GM13977 (cell line): ENCODE results near the gene KIAA1671.
A peak's percentile ranks its signal among the peaks of the same experiment; 100 is the strongest.

Source experiments
- DNase-seq: peaks from one replicate; pipeline ENCODE4 v3.0.0; 2012; ENCODE audit warnings: low spot score
- in situ Hi-C: fragments of 300-500 bp; cut with MboI; formaldehyde crosslinking; loops from one replicate; pipeline ENCODE4 v1.12.0; 2022; ENCODE audit warnings: low sequenced_read_pairs, low pct_unique_long_range_greater_than_20kb, mixed read lengths, inconsistent platforms; ENCODE audit not compliant: unreplicated experiment
- TF ChIP-seq, protein P1 (sequence below): IDR thresholded peaks from 2 replicates; pipeline ENCODE4 v1.5.1; 2012; ENCODE audit warnings: mild to moderate bottlenecking, control low read depth; ENCODE audit not compliant: insufficient read depth; ENCODE audit errors: extremely low read depth, missing control alignments

The KIAA1671 gene

DNA sequence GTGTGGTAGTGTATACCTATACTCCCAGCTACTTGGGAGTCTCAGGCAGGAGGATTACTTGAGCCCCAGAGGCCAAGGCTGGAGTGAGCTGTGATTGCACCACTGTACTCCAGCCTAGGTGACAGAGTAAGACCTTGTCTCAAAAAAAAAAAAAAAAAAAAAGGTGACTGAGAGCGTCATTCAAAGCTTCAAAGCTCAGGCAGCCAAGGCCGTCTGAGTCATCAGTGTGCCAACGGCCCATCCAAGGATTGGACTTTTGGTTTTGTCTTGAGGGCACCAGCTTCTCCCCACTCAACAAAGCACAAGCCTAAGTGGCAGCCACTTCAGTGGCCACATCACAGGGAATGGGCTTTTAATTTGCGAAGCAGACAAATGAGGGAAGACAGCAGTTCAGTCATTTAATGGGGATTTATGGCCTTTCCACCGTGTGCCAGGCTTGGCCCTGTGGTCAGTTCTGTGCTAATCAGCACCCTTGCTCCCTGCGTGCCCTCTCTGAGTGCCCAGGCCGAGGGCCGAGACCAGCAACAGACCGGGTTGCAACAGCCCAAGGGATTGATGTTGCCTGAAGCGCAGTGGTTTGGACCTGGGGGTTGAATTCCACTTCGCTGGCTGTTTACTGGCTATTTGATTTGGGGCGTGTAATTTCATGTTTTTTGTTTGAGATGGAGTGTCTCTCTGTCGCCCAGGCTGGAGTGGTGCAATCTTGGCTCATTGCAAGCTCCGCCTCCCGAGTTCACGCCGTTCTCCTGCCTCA, 216.9 kb downstream of the KIAA1671 start:
- in situ Hi-C loops: no loop called here
- no peak for DNase-seq
- TF ChIP-seq, protein P1, sequence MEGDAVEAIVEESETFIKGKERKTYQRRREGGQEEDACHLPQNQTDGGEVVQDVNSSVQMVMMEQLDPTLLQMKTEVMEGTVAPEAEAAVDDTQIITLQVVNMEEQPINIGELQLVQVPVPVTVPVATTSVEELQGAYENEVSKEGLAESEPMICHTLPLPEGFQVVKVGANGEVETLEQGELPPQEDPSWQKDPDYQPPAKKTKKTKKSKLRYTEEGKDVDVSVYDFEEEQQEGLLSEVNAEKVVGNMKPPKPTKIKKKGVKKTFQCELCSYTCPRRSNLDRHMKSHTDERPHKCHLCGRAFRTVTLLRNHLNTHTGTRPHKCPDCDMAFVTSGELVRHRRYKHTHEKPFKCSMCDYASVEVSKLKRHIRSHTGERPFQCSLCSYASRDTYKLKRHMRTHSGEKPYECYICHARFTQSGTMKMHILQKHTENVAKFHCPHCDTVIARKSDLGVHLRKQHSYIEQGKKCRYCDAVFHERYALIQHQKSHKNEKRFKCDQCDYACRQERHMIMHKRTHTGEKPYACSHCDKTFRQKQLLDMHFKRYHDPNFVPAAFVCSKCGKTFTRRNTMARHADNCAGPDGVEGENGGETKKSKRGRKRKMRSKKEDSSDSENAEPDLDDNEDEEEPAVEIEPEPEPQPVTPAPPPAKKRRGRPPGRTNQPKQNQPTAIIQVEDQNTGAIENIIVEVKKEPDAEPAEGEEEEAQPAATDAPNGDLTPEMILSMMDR: no peak

DNA sequence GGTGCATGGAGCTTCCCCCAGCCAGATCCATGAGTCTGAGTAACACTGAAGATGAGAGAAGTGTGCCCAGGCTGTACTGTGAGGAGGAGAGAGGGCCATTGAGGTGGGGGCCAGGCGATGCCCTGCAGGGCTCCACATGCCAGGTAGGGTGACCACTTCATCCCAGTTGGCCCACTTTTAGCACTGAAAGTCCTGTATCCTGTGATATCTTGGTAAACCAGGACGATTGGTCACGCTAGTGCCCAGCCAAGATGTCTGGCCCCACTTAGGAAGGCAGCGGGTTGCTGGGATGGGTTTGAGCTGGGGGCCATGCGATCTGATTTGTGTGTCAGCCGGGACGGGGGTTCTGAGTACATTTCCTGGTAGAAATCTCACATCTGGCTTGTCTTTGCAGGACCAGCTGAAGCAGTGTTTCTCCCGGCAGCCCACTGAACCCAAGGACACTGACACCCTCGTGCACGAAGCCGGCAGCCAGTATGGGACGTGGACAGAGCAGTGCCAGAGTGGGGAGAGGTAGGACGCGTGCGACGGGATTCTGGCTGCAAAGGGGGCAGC, 218.0 kb downstream of the KIAA1671 start:
- DNase-seq: no peak
- TF ChIP-seq, protein P1: no peak
- in situ Hi-C loops: no loop called here

DNA sequence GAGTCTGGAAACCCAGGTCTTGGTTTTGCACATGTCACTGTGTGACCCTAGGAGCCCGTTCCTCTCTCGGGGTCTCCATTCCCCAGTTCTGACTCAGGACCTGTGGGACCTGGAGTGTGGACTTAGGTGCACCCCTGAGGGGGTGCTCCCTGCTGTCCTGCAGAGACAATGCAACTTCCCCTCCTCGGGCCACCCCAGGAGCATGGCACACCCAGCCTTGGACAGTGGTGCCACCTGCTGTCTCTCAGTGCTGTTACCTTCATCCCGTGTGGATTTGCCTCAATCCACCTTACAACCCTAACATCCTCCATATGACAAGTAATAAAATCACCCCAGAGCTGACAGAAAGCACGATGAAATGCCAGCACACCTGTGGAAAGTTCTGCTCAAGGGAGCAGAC, 219.6 kb downstream of the KIAA1671 start:
- peak; percentile 59 for DNase-seq
- in situ Hi-C loops: no loop called here
- TF ChIP-seq, protein P1: peak; percentile 42

DNA sequence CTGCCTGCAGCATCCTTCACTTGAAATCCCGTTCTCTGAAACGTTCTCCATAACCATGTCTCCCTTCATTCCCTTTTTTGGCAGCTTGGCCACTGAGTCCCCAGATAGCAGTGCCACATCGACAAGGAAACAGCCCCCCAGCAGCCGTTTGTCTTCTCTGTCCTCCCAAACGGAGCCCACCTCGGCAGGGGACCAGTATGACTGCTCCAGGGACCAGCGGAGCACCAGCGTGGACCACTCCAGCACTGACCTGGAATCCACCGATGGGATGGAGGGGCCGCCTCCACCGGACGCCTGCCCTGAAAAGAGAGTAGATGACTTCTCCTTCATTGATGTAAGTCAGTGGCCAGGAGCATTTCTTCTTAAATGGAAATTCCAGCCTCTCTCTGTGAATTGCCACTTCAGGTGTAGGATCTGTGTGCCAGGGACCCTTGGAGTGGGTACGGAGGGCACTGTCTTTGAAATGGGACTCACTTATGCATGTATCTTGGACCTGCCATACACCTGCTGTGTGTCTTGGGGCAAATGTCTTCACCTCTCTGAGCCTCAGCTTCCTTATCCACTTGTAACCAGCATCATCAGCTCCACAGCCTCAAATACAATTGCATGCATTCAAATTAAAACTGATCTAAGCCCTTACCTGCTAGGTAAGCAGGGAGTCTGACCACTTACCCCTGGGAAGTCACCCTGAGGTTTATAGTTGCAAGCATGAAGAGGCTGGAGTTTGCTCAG, 221.8 kb downstream of the KIAA1671 start:
- no peak for DNase-seq
- in situ Hi-C loops: no loop called here
- TF ChIP-seq, protein P1: no peak

DNA sequence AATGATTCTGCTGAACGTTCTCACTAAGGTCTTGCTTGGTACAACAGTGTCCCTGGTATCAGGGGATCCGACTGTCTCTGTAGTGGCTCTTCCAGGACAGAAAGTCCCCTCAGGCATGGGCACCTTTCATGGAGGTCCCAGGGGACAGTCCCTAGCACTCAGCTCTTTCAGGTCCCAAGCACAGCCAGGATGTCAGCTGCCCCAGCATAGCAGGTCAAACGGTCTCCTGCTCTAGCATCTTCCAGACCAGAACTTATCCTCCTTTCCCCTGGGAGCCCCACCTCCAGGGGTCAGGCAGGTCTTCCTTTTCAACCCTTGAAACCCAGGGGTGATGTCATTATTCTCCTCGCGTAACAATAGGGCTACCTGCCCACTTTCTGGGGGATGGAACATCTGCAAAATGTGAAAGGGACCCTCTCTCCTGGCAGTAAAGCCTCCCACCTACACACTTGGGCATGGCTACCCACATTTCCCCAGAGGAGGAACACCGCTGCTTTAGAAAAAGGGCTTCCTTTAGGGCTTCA, 222.4 kb downstream of the KIAA1671 start:
- DNase-seq: no peak
- in situ Hi-C loops: no loop called here
- TF ChIP-seq, protein P1: no peak

DNA sequence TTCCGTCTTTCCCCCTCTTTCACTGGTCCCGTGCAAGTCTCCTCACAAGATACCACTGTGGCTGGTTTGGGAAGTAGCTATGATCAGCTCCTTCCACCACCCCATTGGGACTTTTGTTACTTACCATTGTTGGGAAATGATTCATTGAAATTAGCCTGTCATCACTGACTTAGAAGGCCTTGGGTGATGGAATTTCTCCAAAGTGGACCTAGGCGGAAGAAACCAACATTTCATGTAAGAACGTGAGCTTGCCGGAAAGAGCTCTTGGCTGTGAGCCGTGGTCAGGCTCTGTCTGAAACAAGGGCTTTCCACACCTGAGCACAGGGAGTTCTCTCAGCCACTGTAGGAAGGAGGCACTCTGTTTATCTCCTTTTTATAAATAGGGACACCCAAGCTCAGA, 223.7 kb downstream of the KIAA1671 start:
- in situ Hi-C loops: no loop called here
- TF ChIP-seq, protein P1: no peak
- no peak for DNase-seq
